Measurements from ENCODE around the gene C3orf20. TPM values are rescaled to one million over a fixed set of nuclear protein-coding genes. Genes with fewer than 3 reads are reported as not detected.

The C3orf20 gene
- total RNA-seq, 4 donors from 2014 or later, result 0.11 TPM; not detected in 3

DNA sequence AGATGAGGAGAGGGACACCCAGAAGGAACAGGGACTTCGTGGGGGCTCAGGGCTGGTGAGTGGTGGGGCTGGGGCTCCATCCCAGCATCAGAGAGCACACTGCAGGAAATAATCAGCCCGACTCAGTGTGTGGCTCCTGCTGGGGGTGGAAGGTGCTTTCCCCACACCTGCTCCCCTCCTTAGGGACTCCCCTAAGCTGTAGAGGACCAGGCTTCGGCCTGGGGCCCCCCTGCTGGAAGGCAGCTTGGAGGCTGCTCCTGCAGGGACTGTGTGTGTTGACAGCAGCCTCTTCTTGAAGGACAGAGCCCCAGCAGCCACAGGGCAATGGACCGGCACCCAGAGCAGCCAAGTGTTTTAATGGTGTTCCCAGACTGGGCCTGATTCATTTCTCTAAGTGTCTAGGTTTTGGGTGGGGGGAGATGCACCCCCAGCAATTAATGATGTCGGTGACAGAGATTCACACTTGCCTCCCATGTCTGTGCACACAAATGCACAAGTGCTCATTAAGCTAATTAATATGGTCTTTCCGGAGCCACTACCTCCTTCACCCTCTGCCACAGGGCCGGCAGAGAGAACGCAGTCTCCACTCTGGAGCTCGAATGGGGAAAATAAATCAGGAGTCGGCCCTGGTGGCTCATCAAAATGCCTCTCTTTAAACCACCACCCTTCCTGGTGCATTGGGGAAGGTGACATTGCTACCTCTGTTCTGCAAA, 126.9 kb downstream of the C3orf20 start:
- TF ChIP-seq CTCF (IDR thresholded peaks at IDR 0.05), result no peak
- no peak for TF ChIP-seq POLR2AphosphoS5 (IDR thresholded peaks at IDR 0.05)
- no peak for TF ChIP-seq EP300 (IDR thresholded peaks at IDR 0.05)
- TF ChIP-seq POLR2A (IDR thresholded peaks at IDR 0.05; ENCODE audit: low read depth), result no peak
- 74% methylated on average over 8 of the region's 10 CpGs for WGBS

DNA sequence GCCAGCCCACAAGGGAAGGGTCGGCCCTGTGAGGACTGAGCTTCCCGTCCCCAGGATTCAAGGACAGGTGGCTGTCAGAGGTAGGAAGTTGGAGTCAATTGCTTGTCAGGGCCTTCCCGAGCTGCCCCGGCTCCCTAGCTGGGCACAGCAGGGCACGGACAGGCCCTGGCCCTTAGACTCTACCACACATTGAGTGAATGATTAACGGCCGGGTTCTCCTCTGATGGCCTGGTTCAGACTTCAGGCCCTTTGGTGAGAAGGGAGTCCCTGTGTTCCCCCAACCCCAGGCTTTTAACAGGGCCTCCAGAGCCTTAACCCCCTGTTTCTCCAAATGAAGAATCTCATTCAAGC, 127.4 kb downstream of the C3orf20 start:
- peaks cover 0 to 21% (median 0%) of the 10 kb centered on the region in 4 donors for H3K27me3 ChIP-seq
- 60% methylated on average over 1 of the region's 7 CpGs for WGBS
- peaks cover 18 to 33% (median 29%) of the 10 kb centered on the region in 4 donors for H3K4me1 ChIP-seq
- no peaks in the 10 kb centered on the region for H3K9me3 ChIP-seq
- no peak overlapping the region for H3K4me3 ChIP-seq
- H3K27ac ChIP-seq (replicated peaks in 1 of 4), result no peak overlapping the region
- intact Hi-C loops (cut with DNase I), result no loop called here
- H3K36me3 ChIP-seq, result no peaks in the 10 kb centered on the region
- no peak for TF ChIP-seq EP300 (IDR thresholded peaks at IDR 0.05)
- TF ChIP-seq POLR2AphosphoS5 (IDR thresholded peaks at IDR 0.05), result no peak
- no peak for TF ChIP-seq POLR2A (IDR thresholded peaks at IDR 0.05; ENCODE audit: low read depth)
- TF ChIP-seq CTCF (IDR thresholded peaks at IDR 0.05), result no peak
- no peak for DNase-seq (ENCODE audit: extremely low spot score)

More for the DNA sequence above, 126.9 kb downstream of the C3orf20 start:
- DNase-seq (ENCODE audit: extremely low spot score), result no peak
- Histone ChIP-seq H3K4me3 (no peak overlapping the region), H3K27ac (replicated peaks in 1 of 4) (no peak overlapping the region), H3K4me1 (peaks cover 18 to 34% (median 25%) of the 10 kb centered on the region in 4 donors), H3K27me3 (peaks cover 0 to 18% (median 0%) of the 10 kb centered on the region in 4 donors), H3K9me3 (no peaks in the 10 kb centered on the region), H3K36me3 (no peaks in the 10 kb centered on the region)
- intact Hi-C loops (cut with DNase I), result no loop called here

GRCh38 chr3:14803101-14803980, 128.4 kb downstream of the C3orf20 start:
- no peak for DNase-seq (ENCODE audit: extremely low spot score)
- Histone ChIP-seq H3K27ac (replicated peaks in 1 of 4) (peak overlapping the region in 3 of 4 donors; percentile 37 to 60 (median 45)), H3K27me3 (peaks cover 0 to 31% (median 0%) of the 10 kb centered on the region in 4 donors), H3K4me3 (no peak overlapping the region), H3K36me3 (no peaks in the 10 kb centered on the region), H3K4me1 (peaks cover 18 to 33% (median 29%) of the 10 kb centered on the region in 4 donors), H3K9me3 (no peaks in the 10 kb centered on the region)
- intact Hi-C loops (cut with DNase I), result no loop called here
- WGBS, result 71% methylated on average over 13 of the region's 13 CpGs
- TF ChIP-seq POLR2A (IDR thresholded peaks at IDR 0.05; ENCODE audit: low read depth) (no peak), CTCF (IDR thresholded peaks at IDR 0.05) (peak in 1 of 3 experiments; percentile 6)

DNA sequence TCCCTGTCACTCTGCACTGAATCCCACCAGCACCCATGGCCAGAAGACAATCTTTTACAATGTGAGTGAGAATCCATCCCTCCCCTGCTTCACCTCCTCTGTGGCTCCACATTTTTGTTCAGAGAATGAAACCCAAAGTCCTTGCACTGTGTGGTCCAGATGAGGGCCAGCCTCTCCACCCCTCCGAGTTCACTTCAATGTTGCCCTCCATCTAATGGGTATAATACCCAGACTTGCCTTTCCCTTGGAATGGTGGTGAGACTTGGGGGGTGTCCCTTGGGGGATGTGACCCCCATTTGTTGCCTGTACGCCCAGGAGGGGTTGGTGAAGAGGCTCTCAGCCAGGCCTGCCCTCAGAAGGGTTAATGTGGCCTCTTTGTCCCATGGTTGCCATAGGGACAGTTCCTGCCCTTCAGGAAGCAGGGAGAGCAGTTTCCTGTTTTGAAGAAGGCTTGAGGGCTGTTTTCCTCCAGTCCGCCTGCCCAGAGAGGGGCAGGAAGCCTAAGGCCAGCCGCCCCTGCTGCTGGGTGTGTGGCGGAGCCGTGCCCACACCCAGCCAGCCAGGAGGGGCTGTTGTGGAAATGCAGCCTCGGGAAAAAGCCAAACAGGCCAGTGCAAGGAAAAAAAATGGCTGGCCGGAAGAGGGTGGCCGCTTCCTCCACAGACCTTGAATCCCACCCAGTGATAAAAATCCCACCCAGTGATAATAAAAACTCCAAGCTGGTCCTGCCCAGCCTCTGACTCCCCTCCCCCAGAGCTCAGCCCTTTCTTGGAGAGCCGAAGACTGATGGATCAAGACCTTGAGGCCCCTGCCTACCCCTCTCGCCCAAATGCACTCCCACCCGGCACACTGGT, 129.3 kb downstream of the C3orf20 start:
- H3K4me1 ChIP-seq, result peaks cover 18 to 33% (median 29%) of the 10 kb centered on the region in 4 donors
- DNase-seq (ENCODE audit: extremely low spot score), result no peak
- no peak for TF ChIP-seq EP300 (IDR thresholded peaks at IDR 0.05)
- TF ChIP-seq POLR2A (IDR thresholded peaks at IDR 0.05; ENCODE audit: low read depth), result no peak
- TF ChIP-seq POLR2AphosphoS5 (IDR thresholded peaks at IDR 0.05), result peak in 1 of 2 donors; percentile 31
- H3K36me3 ChIP-seq, result no peaks in the 10 kb centered on the region
- WGBS, result 60% methylated on average over 11 of the region's 12 CpGs
- H3K27me3 ChIP-seq, result peaks cover 0 to 40% (median under 1%) of the 10 kb centered on the region in 4 donors
- H3K9me3 ChIP-seq, result no peaks in the 10 kb centered on the region
- H3K4me3 ChIP-seq, result no peak overlapping the region
- H3K27ac ChIP-seq (replicated peaks in 1 of 4), result peak overlapping the region in 3 of 4 donors; percentile 37 to 60 (median 45)
- intact Hi-C loops (cut with DNase I), result no loop called here
